ENCODE results near the gene ZNF460.

ZNF460 gene

GRCh38 chr19:57280962-57281400 lies 696 bp downstream of the ZNF460 start:
- peak; percentile 65 for DNase-seq

GRCh38 chr19:57282011-57282643 lies 1.8 kb downstream of the ZNF460 start:
- DNase-seq, result no peak

GRCh38 chr19:57288373-57288772 lies 8.1 kb downstream of the ZNF460 start:
- DNase-seq, result no peak

- DNase-seq, result no peak
Measured at GRCh38 chr19:57290970-57291369, 10.7 kb downstream of the ZNF460 start.

GRCh38 chr19:57292547-57292946 lies 12.3 kb downstream of the ZNF460 start:
- DNase-seq, result no peak

GRCh38 chr19:57293719-57294118 lies 13.4 kb downstream of the ZNF460 start:
- no peak for DNase-seq

GRCh38 chr19:57302020-57302465 lies 21.8 kb downstream of the ZNF460 start:
- no peak for DNase-seq

- no peak for DNase-seq
Measured at GRCh38 chr19:57302727-57303401, 22.6 kb downstream of the ZNF460 start.

- no peak for DNase-seq
Measured at GRCh38 chr19:57305056-57305455, 24.8 kb downstream of the ZNF460 start.

GRCh38 chr19:57308514-57308913 lies 28.2 kb downstream of the ZNF460 start:
- no peak for DNase-seq

- no peak for DNase-seq
Measured at GRCh38 chr19:57310792-57311191, 30.5 kb downstream of the ZNF460 start.

GRCh38 chr19:57314146-57314545 lies 33.9 kb downstream of the ZNF460 start:
- no peak for DNase-seq

- DNase-seq, result no peak
Measured at GRCh38 chr19:57317503-57317902, 37.2 kb downstream of the ZNF460 start.

- DNase-seq, result no peak
Measured at GRCh38 chr19:57319869-57320179, 39.5 kb downstream of the ZNF460 start.

GRCh38 chr19:57320180-57321084 lies 40.1 kb downstream of the ZNF460 start, which contains the start of gene ZNF543:
TSS of gene ZNF543 (plus strand) at chr19:57320472. CDS start at chr19:57320854, 382 bp downstream.
- peak; percentile 97 for DNase-seq

- DNase-seq, result no peak
Measured at GRCh38 chr19:57321116-57321515, 40.8 kb downstream of the ZNF460 start.

GRCh38 chr19:57321751-57322150 lies 41.5 kb downstream of the ZNF460 start:
- no peak for DNase-seq

GRCh38 chr19:57324992-57325391 lies 44.7 kb downstream of the ZNF460 start:
- DNase-seq, result no peak

- DNase-seq, result no peak
Measured at GRCh38 chr19:57327993-57328392, 47.7 kb downstream of the ZNF460 start.

- no peak for DNase-seq
Measured at GRCh38 chr19:57334191-57334590, 53.9 kb downstream of the ZNF460 start.

- DNase-seq, result no peak
Measured at GRCh38 chr19:57338877-57339276, 58.6 kb downstream of the ZNF460 start.

GRCh38 chr19:57342582-57342981 lies 62.3 kb downstream of the ZNF460 start:
- DNase-seq, result no peak

Data from activated effector memory CD4-positive, alpha-beta T cell treated with anti-CD3 and anti-CD28 coated beads, Interleukin-2, amount 50 U/mL, for 16 hours (primary cell).